Measurements from ENCODE around the gene STK10. TPM values are rescaled to one million over a fixed set of nuclear protein-coding genes. Genes with fewer than 3 reads are reported as not detected.
A peak's percentile ranks its signal among the peaks of the same experiment; 100 is the strongest.

STK10 gene
- polyA plus RNA-seq, 10 donors = 15.5 to 26.8 (median 19.1) TPM

GRCh38 chr5:172144931-172145869 is 42.8 kb downstream of the STK10 start:
- no peak for DNase-seq

- peak in 1 of 3 donors; percentile 70 for DNase-seq
Measured at GRCh38 chr5:172144291-172144815, 43.7 kb downstream of the STK10 start.

GRCh38 chr5:172143875-172144274 is 44.1 kb downstream of the STK10 start:
- DNase-seq = no peak

- DNase-seq = no peak
Measured at GRCh38 chr5:172142709-172143215, 45.3 kb downstream of the STK10 start.

GRCh38 chr5:172141949-172142319 is 46.1 kb downstream of the STK10 start:
- DNase-seq = no peak

- DNase-seq = no peak
Measured at GRCh38 chr5:172140866-172141265, 47.2 kb downstream of the STK10 start.

GRCh38 chr5:172140120-172140519 is 47.9 kb downstream of the STK10 start:
- no peak for DNase-seq

GRCh38 chr5:172137046-172137445 is 51.0 kb downstream of the STK10 start:
- DNase-seq = no peak

GRCh38 chr5:172133359-172134029 is 54.5 kb downstream of the STK10 start:
- DNase-seq = peak in 1 of 3 donors; percentile 90

- DNase-seq = no peak
Measured at GRCh38 chr5:172131690-172132089, 56.3 kb downstream of the STK10 start.

GRCh38 chr5:172129256-172129910 is 58.6 kb downstream of the STK10 start:
- DNase-seq = no peak

- no peak for DNase-seq
Measured at GRCh38 chr5:172127581-172127980, 60.4 kb downstream of the STK10 start.

- DNase-seq = peak; percentile 77 to 87 (median 79)
Measured at GRCh38 chr5:172123269-172123692, 64.7 kb downstream of the STK10 start.

- DNase-seq = no peak
Measured at GRCh38 chr5:172119921-172120688, 67.9 kb downstream of the STK10 start.

- DNase-seq = no peak
Measured at GRCh38 chr5:172118891-172119290, 69.1 kb downstream of the STK10 start.

GRCh38 chr5:172117977-172118701 is 69.9 kb downstream of the STK10 start:
- no peak for DNase-seq

- no peak for DNase-seq
Measured at GRCh38 chr5:172115541-172115982, 72.5 kb downstream of the STK10 start.

GRCh38 chr5:172114875-172115422 is 73.1 kb downstream of the STK10 start:
- no peak for DNase-seq

GRCh38 chr5:172113036-172113435 is 75.0 kb downstream of the STK10 start:
- no peak for DNase-seq

- DNase-seq = peak; percentile 77 to 85 (median 82)
Measured at GRCh38 chr5:172111852-172112225, 76.2 kb downstream of the STK10 start.
